ENCODE results near the gene DLGAP1.

DLGAP1 gene

DNA sequence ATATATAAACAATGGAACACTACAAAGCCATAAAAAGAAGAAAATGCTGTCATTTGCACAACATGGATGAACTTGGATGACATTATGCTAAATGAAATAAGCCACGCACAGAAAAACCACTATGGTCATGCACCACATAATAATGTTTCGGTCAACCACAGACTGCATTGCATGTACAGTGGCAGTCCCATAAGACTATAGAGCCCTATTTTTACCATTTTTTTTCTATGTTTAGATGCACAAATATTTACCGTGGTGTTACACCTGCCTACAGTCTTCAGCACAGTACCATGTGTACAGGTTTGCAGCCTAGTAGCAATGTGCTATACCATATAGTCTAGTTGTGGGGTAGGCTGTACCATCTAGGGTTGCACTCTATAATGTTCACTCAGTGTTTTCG lies 476.1 kb downstream of the DLGAP1 start:
- TF ChIP-seq MYC (IDR thresholded peaks at IDR 0.05; ENCODE audit: low read depth, low read length): no peak
- H3K4me3 ChIP-seq (ENCODE audit: low read depth, low read length): no peak overlapping the region
- no peak for DNase-seq (ENCODE audit: low read depth)

DNA sequence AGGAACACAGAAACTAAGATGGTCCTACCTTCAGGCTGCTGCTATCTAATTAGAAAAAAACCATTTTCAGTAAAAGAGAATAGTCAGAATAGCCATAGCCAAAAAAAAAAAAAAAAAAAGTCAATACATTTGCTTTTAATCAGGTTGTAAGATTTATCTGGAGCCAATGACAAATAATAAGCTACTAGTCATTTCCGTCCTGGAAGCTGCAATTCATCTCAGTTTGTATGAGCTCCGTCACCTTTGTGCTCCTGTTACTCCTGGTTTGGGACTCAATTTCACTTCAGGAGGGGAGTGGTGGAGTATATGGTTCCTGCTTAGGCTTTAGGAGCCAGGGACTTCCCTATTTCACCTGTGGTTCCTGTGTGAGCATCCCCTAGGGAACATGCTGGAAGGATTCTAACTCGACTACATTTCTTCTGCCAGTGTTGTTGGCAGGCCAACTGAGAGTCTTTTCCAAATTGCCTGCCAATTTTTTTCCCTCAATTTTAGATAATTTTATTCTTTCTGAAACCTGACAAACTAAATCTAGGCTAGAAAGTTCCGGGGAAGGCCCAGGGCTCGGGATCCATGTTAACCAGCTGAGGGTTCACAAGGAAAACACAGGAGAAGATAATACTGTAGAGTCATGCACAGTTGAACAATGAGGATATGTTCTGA lies 481.8 kb downstream of the DLGAP1 start:
- TF ChIP-seq, protein P1, sequence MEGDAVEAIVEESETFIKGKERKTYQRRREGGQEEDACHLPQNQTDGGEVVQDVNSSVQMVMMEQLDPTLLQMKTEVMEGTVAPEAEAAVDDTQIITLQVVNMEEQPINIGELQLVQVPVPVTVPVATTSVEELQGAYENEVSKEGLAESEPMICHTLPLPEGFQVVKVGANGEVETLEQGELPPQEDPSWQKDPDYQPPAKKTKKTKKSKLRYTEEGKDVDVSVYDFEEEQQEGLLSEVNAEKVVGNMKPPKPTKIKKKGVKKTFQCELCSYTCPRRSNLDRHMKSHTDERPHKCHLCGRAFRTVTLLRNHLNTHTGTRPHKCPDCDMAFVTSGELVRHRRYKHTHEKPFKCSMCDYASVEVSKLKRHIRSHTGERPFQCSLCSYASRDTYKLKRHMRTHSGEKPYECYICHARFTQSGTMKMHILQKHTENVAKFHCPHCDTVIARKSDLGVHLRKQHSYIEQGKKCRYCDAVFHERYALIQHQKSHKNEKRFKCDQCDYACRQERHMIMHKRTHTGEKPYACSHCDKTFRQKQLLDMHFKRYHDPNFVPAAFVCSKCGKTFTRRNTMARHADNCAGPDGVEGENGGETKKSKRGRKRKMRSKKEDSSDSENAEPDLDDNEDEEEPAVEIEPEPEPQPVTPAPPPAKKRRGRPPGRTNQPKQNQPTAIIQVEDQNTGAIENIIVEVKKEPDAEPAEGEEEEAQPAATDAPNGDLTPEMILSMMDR (IDR thresholded peaks at IDR 0.05; ENCODE audit: low read depth, low read length): no peak
- TF ChIP-seq, protein P2, sequence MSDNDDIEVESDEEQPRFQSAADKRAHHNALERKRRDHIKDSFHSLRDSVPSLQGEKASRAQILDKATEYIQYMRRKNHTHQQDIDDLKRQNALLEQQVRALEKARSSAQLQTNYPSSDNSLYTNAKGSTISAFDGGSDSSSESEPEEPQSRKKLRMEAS (IDR thresholded peaks at IDR 0.05; ENCODE audit: low read depth, low read length): no peak
- TF ChIP-seq MYC (IDR thresholded peaks at IDR 0.05; ENCODE audit: low read depth, low read length) (no peak), POLR2A (IDR thresholded peaks at IDR 0.05; ENCODE audit: extremely low read depth, insufficient read length) (no peak)
- no peak for DNase-seq (ENCODE audit: low read depth)
- H3K4me3 ChIP-seq (ENCODE audit: low read depth, low read length): no peak overlapping the region

DNA sequence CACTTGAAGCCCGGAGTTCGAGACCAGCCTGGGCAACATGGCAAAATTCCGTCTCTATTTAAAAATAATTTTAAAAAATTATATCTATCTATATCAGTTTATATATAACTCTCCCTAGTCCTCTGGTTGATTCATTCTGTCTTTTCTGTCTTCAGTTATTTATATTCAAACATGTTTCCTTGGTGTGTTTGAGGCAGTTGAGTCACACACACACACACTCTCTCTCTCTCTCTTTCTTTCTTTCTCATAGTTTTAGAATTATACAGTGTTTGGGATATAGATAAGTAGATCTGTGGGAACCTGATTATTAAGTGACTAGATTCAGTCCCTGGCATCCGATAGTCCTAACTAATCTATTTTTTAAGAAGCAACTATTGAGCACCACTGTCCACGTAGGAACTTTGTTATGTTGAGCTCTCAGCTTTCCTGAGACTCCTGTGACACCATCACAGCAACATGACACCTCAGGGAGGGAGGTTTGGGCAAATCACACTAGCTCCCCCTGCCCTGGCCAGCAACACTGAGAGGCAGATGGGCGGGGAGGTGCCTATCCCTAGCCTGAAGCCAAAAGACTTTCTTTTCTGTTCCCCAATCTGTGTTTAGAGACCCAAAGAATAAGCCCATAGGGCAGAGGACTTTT lies 482.7 kb downstream of the DLGAP1 start:
- H3K4me3 ChIP-seq (ENCODE audit: low read depth, low read length): no peak overlapping the region
- no peak for DNase-seq (ENCODE audit: low read depth)
- TF ChIP-seq, protein P1 (IDR thresholded peaks at IDR 0.05; ENCODE audit: low read depth, low read length): no peak
- TF ChIP-seq, protein P2 (IDR thresholded peaks at IDR 0.05; ENCODE audit: low read depth, low read length): no peak
- no peak for TF ChIP-seq POLR2A (IDR thresholded peaks at IDR 0.05; ENCODE audit: extremely low read depth, insufficient read length)
- TF ChIP-seq MYC (IDR thresholded peaks at IDR 0.05; ENCODE audit: low read depth, low read length): no peak

DNA sequence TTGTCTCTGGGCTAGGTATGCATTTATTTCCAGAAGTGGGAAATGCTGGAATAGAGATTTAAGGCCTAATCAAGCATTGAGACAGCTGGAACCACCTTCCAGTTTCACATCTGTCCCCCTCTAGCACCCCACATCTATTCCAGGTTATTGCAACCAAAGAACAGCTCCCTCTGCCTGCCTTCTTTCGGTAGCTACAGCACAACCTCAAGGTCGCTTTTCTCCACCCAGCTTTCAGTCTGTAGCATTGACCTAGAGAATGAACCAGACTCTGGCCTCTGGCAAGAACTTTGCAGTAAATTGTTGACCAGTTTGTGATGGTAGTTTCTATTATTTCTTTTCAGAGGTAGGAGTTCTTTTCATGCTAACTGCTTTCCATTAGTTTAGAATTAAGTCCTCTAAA lies 484.2 kb downstream of the DLGAP1 start:
- TF ChIP-seq, protein P1 (IDR thresholded peaks at IDR 0.05; ENCODE audit: low read depth, low read length): no peak
- TF ChIP-seq POLR2A (IDR thresholded peaks at IDR 0.05; ENCODE audit: extremely low read depth, insufficient read length): no peak
- no peak for TF ChIP-seq MYC (IDR thresholded peaks at IDR 0.05; ENCODE audit: low read depth, low read length)
- TF ChIP-seq, protein P2 (IDR thresholded peaks at IDR 0.05; ENCODE audit: low read depth, low read length): no peak
- no peak overlapping the region for H3K4me3 ChIP-seq (ENCODE audit: low read depth, low read length)
- DNase-seq (ENCODE audit: low read depth): peak; percentile 6

DNA sequence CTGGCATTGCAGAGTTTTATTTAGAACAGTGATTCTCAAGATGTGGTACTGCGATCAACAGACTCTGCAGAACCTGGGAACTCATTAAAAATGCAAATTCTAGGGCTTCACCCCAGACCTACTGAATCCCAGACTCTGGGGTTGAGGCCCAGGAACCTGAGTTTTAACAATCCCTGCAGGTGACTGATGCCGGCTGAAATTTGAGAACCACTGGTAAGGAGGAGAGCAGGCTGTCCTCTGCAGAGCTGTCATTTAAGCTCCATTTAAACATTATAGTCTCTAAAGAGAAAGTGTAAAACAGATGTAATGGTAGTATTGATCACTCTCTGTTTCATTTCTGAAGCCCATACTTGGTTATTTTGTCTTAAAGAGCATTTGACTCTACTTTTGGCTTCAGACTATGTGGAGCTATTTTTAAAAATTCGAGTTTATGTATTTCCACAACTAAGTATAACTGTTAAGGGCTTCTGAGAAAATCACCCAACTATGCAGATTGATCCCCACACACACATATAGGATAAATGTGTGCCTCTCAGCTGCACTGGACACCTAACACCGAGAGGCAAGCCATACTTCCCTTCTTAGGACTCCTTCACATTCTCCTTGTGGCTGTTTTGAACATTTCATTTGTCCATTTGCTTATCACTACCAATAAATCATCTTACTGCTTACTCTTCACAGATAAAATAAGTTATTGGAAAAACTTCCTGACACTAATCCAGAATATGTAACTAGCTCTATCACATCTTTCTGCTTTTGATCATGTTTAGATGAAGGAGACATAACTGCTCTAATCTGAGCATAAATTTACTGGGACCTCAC lies 487.5 kb downstream of the DLGAP1 start:
- TF ChIP-seq, protein P1 (IDR thresholded peaks at IDR 0.05; ENCODE audit: low read depth, low read length): no peak
- TF ChIP-seq, protein P2 (IDR thresholded peaks at IDR 0.05; ENCODE audit: low read depth, low read length): no peak
- TF ChIP-seq MYC (IDR thresholded peaks at IDR 0.05; ENCODE audit: low read depth, low read length) (no peak), POLR2A (IDR thresholded peaks at IDR 0.05; ENCODE audit: extremely low read depth, insufficient read length) (no peak)
- no peak overlapping the region for H3K4me3 ChIP-seq (ENCODE audit: low read depth, low read length)
- DNase-seq (ENCODE audit: low read depth): no peak

Measured in NB4 (cell line).